Stimulated activated effector memory CD8-positive, alpha-beta T cell treated with anti-CD3 and anti-CD28 coated beads, Interleukin-12 subunit alpha, Interleukin-12 subunit beta, amount 100 ng/mL, for 72 hours (primary cell): ENCODE data around the gene TMEM184A.

Experiments used
- ATAC-seq: fragments of 150-1000 bp; cut with Tn5 transposase; 2 replicates; pipeline ENCODE4 v1.10.0; 2021
- DNase-seq, 2 donors: peaks; one replicate each; pipeline ENCODE4 v3.0.0; 2021 to 2022; ENCODE audit warnings: low spot score in 2 of 2
- H3K27ac Mint-ChIP-seq: one replicate; pipeline ENCODE4 v1.8.0; 2022; ENCODE audit warnings: mild to moderate bottlenecking, mixed read lengths
- H3K36me3 Mint-ChIP-seq: one replicate; pipeline ENCODE4 v1.8.0; 2022; ENCODE audit warnings: mild to moderate bottlenecking, mixed read lengths
- H3K4me1 Mint-ChIP-seq: one replicate; pipeline ENCODE4 v1.8.0; 2022; ENCODE audit warnings: mixed read lengths
- H3K4me3 Mint-ChIP-seq: one replicate; pipeline ENCODE4 v1.8.0; 2022; ENCODE audit warnings: mild to moderate bottlenecking, mixed read lengths
- H3K9me3 Mint-ChIP-seq: one replicate; pipeline ENCODE4 v1.8.0; 2022; ENCODE audit warnings: mixed read lengths

Gene TMEM184A

DNA sequence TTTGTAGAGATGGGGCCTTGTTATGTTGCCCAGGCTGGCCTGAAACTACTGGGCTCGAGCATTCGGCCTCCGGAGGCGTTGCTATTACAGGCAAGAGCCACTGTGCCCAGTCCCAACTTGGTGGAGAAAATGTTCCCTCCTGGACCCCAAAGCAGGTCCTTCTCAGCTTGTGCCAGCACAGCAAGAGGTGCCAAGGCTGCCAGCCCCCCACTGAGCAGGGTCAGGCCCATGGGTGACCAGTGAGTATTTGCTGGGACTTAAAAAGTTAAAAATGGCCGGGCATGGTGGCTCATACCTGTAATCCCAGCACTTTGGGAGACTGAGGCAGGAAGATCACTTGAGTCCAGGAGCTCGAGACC is 20.9 kb downstream of the TMEM184A start:
- Mint-ChIP-seq H3K9me3 (no peaks in the 10 kb centered on the region), H3K27ac (no peak overlapping the region), H3K36me3 (peaks cover 56% of the 10 kb centered on the region), H3K4me1 (peaks cover 32% of the 10 kb centered on the region), H3K4me3 (no peak overlapping the region)
- DNase-seq (no peak), ATAC-seq (no peak)

DNA sequence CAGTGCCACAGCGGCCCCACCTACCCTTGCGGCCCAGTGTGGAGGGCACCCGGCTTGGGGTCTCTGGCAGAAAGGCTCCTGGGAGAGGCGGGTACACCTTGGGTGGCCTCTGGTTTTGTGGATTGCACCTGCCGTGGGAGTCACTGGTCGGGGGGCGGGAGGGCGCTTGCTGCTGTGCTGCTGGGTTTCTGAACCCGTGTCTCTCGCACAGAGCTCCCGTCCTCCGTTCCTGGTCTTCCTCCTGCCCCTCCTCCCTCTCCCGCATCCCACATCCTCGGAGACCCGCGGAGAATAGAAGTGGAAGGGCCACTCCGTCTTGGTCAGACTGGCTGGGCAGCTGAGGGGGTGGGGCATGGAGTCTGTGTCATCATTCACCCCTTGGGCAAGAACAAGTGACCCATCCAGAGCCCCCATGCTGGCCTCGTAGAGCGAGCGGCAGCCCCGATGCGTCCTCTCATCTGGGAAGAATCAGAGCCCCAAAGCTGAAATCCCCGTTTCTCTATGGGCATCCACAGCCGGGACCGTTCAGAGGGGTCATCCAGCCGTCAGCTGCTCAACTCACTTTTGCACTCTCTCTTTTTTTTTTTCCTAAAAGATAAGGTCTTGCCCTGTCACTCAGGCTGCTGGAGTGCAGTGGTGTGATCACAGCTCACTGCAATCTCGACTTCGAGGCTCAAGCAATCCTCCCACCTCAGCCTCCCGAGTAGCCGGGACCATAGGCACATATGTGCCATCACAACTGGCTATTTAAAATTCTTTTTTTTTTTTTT is 21.5 kb downstream of the TMEM184A start:
- peaks cover 32% of the 10 kb centered on the region for H3K4me1 Mint-ChIP-seq
- H3K4me3 Mint-ChIP-seq: peak overlapping the region; percentile 89
- peak overlapping the region; percentile 91 for H3K27ac Mint-ChIP-seq
- DNase-seq (no peak), ATAC-seq (no peak)
- peaks cover 56% of the 10 kb centered on the region for H3K36me3 Mint-ChIP-seq
- H3K9me3 Mint-ChIP-seq: no peaks in the 10 kb centered on the region

DNA sequence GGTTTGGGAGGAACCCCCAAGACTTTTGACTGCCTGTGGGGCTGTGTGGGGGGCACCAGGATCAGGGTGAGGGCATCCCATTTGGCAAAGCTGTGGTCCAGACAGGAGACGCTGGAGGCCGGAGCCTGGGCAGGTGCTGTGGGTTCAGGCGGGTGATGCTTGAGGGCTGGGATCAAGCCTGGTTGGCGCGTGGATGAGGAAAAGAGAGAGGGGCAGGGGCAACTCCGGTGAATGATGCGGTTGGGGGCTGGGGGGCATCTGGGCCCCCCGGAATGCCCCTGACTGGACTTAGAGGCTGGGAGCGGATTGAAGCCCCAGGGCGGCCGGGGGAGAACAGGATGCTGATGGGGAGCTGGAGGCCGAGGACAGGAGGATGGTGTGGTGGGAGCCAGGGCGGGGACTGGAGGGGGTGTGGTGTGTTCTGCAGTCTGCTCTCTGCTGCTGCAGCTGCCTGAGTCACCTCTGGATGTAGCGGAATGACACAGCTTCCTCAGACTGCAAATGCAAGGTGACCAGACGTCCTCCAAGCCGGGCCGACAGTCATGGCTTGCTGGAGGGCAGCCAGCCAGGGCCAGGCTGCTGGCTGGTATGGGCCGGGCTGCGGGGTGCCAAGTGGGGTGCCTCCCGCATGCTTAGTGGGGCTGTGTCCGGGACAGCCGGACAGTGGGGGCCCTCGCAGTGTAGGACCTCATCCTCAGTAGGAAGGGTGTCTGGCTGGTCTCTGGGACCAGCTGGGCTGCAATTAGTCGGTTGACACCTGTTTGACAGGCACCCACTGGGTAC is 22.3 kb downstream of the TMEM184A start:
- peak overlapping the region; percentile 89 for H3K4me3 Mint-ChIP-seq
- DNase-seq (peak; percentile 27 to 75), ATAC-seq (peak; percentile 85)
- peaks cover 56% of the 10 kb centered on the region for H3K36me3 Mint-ChIP-seq
- peaks cover 32% of the 10 kb centered on the region for H3K4me1 Mint-ChIP-seq
- no peaks in the 10 kb centered on the region for H3K9me3 Mint-ChIP-seq
- H3K27ac Mint-ChIP-seq: peak overlapping the region; percentile 91

DNA sequence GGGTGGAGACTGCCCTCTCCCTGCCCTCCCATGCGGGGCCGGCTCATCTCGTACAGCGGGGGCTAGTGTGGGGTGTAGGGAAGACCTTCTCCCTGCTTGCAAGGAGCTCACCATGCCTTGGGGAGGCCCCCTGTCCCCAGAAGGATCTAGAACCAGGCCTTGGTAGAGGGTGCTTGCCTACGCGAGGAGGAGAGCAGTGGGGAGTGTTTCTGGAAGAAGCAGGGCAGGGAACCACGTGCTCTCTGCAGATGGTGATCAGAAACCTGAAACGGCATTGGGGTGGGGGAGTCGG is 22.8 kb downstream of the TMEM184A start:
- Mint-ChIP-seq H3K4me1 (peaks cover 32% of the 10 kb centered on the region), H3K9me3 (no peaks in the 10 kb centered on the region), H3K4me3 (peak overlapping the region; percentile 89), H3K36me3 (peaks cover 56% of the 10 kb centered on the region), H3K27ac (peak overlapping the region; percentile 91)
- DNase-seq: peak in 1 of 2 donors; percentile 62
- peak; percentile 14 for ATAC-seq

DNA sequence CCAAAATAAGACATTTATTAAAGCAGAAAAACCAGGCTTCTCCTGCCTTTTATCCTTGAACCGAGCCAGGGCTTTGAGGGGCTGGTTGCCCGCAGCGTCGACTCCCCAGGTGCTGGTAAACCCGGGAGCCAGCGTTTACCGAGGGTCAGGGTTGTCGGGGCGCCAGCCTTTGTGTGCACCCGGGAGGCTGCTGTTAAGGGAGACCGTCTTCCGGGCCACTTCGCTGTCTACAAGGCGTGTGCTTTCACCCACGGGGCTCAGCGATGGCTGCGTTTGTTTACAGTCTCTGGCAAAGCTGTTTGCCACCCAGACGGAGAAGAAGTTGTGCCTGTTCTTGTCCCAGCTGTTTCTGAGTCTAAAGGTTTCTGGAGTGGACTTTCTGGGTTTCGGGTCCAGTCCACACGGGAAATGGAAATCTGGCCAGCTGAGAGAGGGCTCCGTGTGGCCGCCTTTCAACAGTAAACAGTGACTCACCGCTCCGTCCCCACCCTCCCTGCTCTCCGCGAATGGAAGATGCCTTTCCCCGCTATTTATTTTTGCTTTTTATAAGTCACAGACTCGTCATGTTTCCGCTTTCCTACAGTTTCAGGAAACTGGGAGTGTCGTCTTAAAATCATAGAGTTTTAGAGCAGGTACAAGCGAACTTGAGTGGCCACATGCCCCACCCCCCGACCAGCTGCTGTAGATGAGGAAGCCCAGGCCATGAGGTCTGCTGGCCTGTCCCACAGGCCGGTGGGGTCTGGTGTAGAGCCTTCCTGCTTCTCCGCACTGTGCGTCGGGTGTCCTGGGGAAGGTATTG is 23.4 kb downstream of the TMEM184A start:
- H3K36me3 Mint-ChIP-seq: peaks cover 56% of the 10 kb centered on the region
- H3K4me3 Mint-ChIP-seq: peak overlapping the region; percentile 89
- H3K27ac Mint-ChIP-seq: peak overlapping the region; percentile 91
- peaks cover 32% of the 10 kb centered on the region for H3K4me1 Mint-ChIP-seq
- no peaks in the 10 kb centered on the region for H3K9me3 Mint-ChIP-seq
- peak; percentile 30 to 66 for DNase-seq
- ATAC-seq: peak; percentile 59

DNA sequence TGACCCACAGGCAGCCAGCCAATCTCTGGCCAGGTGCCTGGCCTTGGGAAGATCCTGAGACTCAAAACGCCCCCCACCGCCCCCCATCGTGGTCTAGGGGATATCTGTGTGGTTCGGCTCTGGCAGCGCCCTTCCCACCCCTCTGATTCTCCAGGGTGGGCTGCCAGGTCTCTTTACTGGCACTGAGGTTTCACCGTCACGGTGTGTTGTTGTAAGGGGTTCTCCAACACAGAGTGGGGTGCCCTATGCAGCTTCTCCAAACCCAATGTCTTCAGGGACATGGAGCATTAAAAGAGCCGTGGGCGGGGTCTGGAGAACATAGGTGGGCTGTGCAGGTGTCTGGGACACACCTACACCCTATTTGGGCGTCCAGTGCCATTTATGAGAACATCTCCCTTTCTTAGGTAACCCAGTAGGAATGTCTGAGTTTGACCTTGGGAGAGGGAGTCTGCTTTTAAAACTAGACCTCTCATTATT is 24.0 kb downstream of the TMEM184A start:
- Mint-ChIP-seq H3K9me3 (no peaks in the 10 kb centered on the region), H3K4me3 (peak overlapping the region; percentile 89), H3K36me3 (peaks cover 55% of the 10 kb centered on the region), H3K27ac (peak overlapping the region; percentile 91), H3K4me1 (peaks cover 32% of the 10 kb centered on the region)
- no peak for ATAC-seq
- DNase-seq: no peak

DNA sequence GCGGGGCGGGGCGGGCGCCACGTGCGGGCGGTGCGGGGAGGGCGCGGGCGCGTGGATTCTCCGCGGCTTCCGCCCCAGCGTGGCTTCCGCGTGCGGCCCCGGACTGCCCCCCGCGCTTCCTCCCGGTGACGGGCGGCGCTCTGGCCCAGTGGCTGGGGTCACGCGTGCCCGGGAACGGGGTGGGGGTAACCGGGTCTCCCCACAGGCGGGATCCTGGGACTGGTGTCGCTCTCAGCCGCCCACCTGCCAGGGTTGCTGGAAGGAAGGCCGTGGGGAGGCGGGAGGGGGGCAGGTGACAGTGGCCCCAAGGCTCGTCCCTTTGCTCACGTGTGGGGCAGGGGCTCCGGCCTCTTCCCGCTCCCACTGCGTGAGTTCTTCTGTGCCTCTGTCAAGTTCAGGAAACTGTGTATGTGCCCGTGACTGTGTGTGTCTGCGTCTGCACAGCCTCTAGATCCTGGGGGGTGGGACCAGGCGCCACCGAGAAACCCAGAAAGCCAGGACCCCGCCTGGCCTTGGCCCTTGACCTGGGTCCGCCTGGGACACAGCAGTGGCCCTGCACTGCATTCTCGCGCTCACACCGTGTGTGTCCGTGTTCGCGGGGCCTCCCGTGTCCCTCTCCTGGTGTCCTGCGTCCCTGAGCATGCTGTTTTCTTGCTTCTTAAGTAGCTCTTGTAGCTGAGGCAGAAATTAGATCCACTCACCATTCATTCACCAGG is 24.6 kb downstream of the TMEM184A start:
- H3K27ac Mint-ChIP-seq: peak overlapping the region; percentile 91
- H3K4me3 Mint-ChIP-seq: peak overlapping the region; percentile 89
- peaks cover 32% of the 10 kb centered on the region for H3K4me1 Mint-ChIP-seq
- DNase-seq: peak in 1 of 2 donors; percentile 64
- peaks cover 49% of the 10 kb centered on the region for H3K36me3 Mint-ChIP-seq
- peak; percentile 4 for ATAC-seq
- H3K9me3 Mint-ChIP-seq: no peaks in the 10 kb centered on the region

DNA sequence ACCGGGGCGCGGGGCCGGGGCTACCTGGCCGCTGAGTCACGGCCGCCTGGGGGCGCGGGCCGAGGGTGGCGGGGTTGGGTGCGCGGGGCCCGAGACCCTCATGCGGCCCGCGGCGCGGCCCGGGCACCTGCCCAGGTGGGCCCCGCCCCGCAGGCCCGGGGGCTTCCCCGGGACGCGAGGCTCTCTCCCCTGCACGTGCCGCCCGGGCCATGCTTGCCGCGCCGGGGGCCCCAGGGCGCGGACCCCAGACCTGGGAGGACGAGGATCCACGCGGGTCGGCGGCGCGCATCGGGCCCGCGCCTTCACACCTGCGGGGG is 25.1 kb downstream of the TMEM184A start:
- H3K9me3 Mint-ChIP-seq: no peaks in the 10 kb centered on the region
- H3K4me3 Mint-ChIP-seq: peak overlapping the region; percentile 89
- no peak overlapping the region for H3K27ac Mint-ChIP-seq
- no peak for DNase-seq
- peaks cover 32% of the 10 kb centered on the region for H3K4me1 Mint-ChIP-seq
- peak; percentile 0 for ATAC-seq
- H3K36me3 Mint-ChIP-seq: peaks cover 44% of the 10 kb centered on the region

DNA sequence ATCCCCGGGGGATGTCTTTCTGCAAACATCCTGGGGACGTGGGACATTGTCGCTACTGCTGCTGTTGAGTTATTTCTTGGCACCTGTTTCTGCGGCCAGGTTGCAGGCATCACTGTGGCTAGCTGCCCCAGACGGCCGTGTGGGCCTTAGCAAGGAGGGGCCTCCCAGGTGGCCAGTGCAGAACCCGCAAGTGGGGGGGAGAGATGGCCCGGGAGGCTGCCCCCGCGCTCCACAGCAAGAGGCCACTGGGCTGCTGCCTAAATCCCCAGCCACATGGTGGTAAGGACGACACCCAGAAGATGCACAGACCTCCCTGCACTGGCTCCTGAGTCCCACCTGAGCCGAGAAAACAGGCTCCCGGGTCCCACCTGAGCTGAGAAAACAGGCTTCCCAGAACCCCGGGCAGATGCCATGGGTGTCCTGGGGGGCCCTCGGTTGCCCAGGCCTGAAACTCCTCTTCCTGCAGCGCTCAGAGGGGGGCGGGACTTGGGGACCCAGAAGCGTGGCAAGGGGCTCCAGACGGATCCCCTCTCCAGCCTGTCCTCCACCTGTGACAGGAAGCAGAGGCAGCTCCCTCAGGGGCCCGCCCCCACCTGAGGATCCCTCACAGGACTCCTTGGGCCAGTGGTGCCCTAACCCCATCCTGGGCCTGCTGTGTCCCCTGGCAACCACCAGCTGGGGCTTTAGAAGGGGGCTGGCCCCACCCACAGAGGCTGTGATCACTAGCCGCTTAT is 26.5 kb downstream of the TMEM184A start:
- Mint-ChIP-seq H3K4me1 (peaks cover 32% of the 10 kb centered on the region), H3K36me3 (peaks cover 34% of the 10 kb centered on the region), H3K4me3 (peak overlapping the region; percentile 54), H3K9me3 (no peaks in the 10 kb centered on the region), H3K27ac (no peak overlapping the region)
- DNase-seq (no peak), ATAC-seq (no peak)

DNA sequence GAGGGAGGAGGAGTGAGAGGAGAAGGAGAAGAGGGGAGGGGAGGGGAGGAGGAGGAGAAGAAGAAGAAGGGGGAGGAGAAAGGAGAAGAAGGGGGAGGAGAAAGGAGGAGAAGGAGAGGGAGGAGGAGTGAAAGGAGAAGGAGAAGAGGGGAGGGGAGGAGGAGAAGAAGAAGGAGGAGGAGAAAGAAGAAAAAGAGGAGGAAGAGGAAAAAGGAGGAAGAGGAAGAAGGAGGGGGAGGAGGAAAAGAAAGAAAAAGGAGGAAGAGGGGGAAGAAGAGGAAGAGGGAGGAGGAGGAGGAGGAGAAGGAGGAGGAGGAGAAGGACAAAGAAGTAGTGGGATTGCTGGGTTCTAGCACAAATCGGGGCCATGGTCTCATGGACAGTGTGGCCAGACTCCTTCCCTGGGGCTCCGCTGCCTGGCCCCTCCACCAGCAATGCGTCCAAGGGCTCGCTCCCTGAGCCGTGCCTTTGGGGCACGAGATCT is 29.7 kb downstream of the TMEM184A start:
- H3K4me1 Mint-ChIP-seq: no peaks in the 10 kb centered on the region
- H3K27ac Mint-ChIP-seq: no peak overlapping the region
- no peaks in the 10 kb centered on the region for H3K9me3 Mint-ChIP-seq
- peaks cover 1% of the 10 kb centered on the region for H3K36me3 Mint-ChIP-seq
- no peak for DNase-seq
- no peak overlapping the region for H3K4me3 Mint-ChIP-seq
- no peak for ATAC-seq

DNA sequence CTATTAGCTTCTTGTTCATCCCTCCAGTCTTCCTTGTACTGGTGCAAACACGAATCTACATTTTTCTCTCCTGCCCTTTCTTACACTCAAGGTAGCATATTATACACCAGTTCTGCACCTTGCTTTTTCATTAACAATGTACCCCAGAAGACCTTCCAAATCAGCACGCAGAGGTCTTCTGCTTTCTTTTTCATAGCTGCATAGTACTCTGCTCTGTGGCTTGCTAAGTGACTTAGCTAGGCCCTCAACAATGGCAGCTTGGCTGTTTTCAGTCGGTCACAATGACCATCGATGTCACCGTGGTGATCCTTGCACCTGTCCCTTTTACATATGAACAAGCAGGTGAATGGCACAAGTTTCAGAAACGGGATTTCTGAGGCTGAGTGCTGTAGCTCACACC is 30.6 kb downstream of the TMEM184A start:
- ATAC-seq (no peak), DNase-seq (no peak)
- H3K9me3 Mint-ChIP-seq: no peaks in the 10 kb centered on the region
- no peak overlapping the region for H3K27ac Mint-ChIP-seq
- no peak overlapping the region for H3K4me3 Mint-ChIP-seq
- H3K4me1 Mint-ChIP-seq: no peaks in the 10 kb centered on the region
- no peaks in the 10 kb centered on the region for H3K36me3 Mint-ChIP-seq

DNA sequence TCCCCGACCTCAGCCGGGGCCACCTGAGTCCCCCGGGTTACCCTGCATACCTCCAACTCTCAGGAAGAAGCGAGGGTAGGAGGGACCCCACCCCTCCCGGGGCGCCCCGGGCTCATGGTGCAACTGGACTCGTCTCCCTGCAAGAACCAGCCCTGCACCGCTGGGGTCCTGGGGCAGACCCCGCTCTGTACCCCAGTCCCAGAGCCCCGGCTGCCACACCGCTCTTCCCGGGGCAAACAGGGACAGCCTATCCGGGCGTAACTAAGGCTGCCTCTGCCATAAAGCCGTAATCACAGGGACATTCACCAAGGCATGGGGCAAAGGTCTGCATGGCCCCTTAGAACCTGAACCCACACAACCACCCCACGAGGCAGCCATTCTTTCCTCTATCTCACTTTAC is 32.2 kb downstream of the TMEM184A start:
- DNase-seq (no peak), ATAC-seq (no peak)

DNA sequence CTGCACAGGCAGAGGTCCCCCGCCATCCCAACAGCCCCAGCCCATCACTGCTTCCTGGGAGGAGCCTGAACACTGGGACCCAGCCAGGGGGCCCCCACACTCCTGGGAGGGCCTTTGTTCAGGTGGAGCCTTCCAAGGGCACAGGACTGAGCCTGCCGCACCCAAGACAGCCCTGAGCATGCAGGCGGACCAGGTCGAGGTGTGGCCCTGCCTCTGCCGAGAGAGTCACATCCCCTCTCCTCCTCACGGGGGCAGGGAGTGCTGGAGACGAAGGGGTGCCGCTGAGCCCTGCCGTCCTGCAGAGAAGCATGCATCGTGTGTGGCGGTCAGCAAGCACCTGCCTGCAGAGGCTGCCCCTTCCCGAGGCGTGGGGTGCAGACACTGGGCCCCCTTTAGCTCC is 32.8 kb downstream of the TMEM184A start:
- no peaks in the 10 kb centered on the region for H3K4me1 Mint-ChIP-seq
- H3K9me3 Mint-ChIP-seq: no peaks in the 10 kb centered on the region
- H3K27ac Mint-ChIP-seq: no peak overlapping the region
- no peaks in the 10 kb centered on the region for H3K36me3 Mint-ChIP-seq
- no peak for DNase-seq
- no peak overlapping the region for H3K4me3 Mint-ChIP-seq
- no peak for ATAC-seq

More for the DNA sequence above, 32.2 kb downstream of the TMEM184A start:
- no peaks in the 10 kb centered on the region for H3K4me1 Mint-ChIP-seq
- no peaks in the 10 kb centered on the region for H3K9me3 Mint-ChIP-seq
- H3K36me3 Mint-ChIP-seq: no peaks in the 10 kb centered on the region
- H3K27ac Mint-ChIP-seq: no peak overlapping the region
- no peak overlapping the region for H3K4me3 Mint-ChIP-seq

DNA sequence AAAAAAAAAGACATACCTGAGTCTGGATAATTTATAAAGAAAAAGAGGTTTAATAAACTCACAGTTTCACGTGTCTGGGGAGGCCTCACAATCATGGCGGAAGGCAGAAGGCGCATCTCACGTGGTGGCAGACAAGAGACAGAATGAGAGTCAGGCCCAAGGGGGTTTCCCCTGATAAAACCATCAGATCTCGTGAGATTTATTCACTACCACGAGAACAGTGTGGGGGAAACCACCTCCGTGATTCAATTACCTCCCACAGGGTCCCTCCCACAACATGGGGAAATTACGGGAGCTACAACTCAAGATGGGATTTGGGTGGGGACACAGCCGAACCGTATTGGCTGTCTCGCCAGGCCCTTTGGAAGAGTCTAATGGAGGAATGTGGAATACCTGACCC is 34.5 kb downstream of the TMEM184A start:
- no peak overlapping the region for H3K27ac Mint-ChIP-seq

More for the DNA sequence above, 34.5 kb downstream of the TMEM184A start:
- DNase-seq (peak in 1 of 2 donors; percentile 48), ATAC-seq (no peak)
- H3K9me3 Mint-ChIP-seq: no peaks in the 10 kb centered on the region
- H3K36me3 Mint-ChIP-seq: no peaks in the 10 kb centered on the region
- no peaks in the 10 kb centered on the region for H3K4me1 Mint-ChIP-seq
- H3K4me3 Mint-ChIP-seq: no peak overlapping the region
